ENCODE data around the gene SLC6A8. TPM values are rescaled to one million over a fixed set of nuclear protein-coding genes. Genes with fewer than 3 reads are reported as not detected.

SLC6A8 gene
- total RNA-seq, 1 experiment from 2014 or later, result 45.3 TPM

DNA sequence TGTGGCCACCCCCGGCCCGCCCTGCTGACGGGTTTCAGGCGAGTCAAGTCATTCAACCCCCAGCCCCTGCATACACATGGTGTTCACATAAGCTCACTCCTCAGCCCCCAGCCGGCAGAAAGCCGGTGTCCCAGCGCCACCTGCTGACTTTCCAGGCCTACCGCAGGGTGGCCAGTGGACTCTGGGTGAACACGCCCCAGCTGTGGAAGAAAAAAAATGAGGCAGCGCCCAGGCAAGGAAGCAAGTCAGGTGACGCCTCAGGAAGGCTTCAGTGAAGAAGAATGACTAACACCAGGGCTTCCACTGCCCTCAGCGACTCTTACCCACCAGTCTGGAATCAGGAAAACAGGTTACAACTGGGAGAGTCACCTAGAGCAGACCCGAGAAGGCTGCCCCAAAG, 20.7 kb downstream of the SLC6A8 start:
- Histone ChIP-seq H3K9ac (ENCODE audit: low read length) (no peak overlapping the region), H3K27ac (ENCODE audit: low read length) (peak overlapping the region; percentile 56), H2AFZ (ENCODE audit: low read length) (no peak overlapping the region), H3K4me1 (ENCODE audit: insufficient read depth, low read length) (peaks cover 9% of the 10 kb centered on the region; the same call in 1 of the 2 replicates), H3K4me3 (ENCODE audit: low read length) (no peak overlapping the region), H3K9me3 (ENCODE audit: low read length) (no peaks in the 10 kb centered on the region), H3K4me2 (ENCODE audit: low read length) (no peak overlapping the region), H3F3A (ENCODE audit: low read length, unreplicated experiment) (no peaks in the 10 kb centered on the region), H4K20me1 (ENCODE audit: low read length) (peaks cover 6% of the 10 kb centered on the region; the same call in 1 of the 2 replicates), H3K79me2 (ENCODE audit: low read length) (peaks cover 7% of the 10 kb centered on the region), H3K9me2 (replicated peaks; ENCODE audit: low read length) (no peaks in the 10 kb centered on the region), H3K27me3 (ENCODE audit: low read length) (no peaks in the 10 kb centered on the region), H3K36me3 (ENCODE audit: low read depth, low read length) (peaks cover 11% of the 10 kb centered on the region)
- peak; percentile 90 for DNase-seq
- ChIA-PET POLR2A (ENCODE audit: unreplicated experiment) (no interaction called here), CTCF (interaction anchor here (0.7 to 1.0 kb wide), 2 partner anchors 21 to 24 kb away, joined by 4 read pairs; partner anchors contain the start of gene SLC6A8)
- intact Hi-C loops (cut with micrococcal nuclease), result loop anchor here (2.0 kb wide), 1 partner anchor 14 kb away; no protein-coding TSS in a partner anchor
- no TSS peak for BruUV-seq (replicated peaks)
- peak; percentile 94 for ATAC-seq
- TF ChIP-seq EZH2 (IDR thresholded peaks at IDR 0.05; ENCODE audit: low read length, unreplicated experiment) (no peak), CTCF (conservative IDR thresholded peaks at IDR 0.05; ENCODE audit: low read depth, low read length) (peak; percentile 73)

GRCh38 chrX:153709726-153710674, 22.3 kb downstream of the SLC6A8 start:
- H3K4me1 ChIP-seq (ENCODE audit: insufficient read depth, low read length), result peaks cover 9% of the 10 kb centered on the region; the same call in 1 of the 2 replicates
- peaks cover 6% of the 10 kb centered on the region; the same call in 1 of the 2 replicates for H4K20me1 ChIP-seq (ENCODE audit: low read length)
- TF ChIP-seq EZH2 (IDR thresholded peaks at IDR 0.05; ENCODE audit: low read length, unreplicated experiment), result no peak
- TF ChIP-seq EZH2phosphoT487 (IDR thresholded peaks at IDR 0.05; ENCODE audit: borderline replicate concordance, low read length), result no peak
- TF ChIP-seq CTCF (conservative IDR thresholded peaks at IDR 0.05; ENCODE audit: low read depth, low read length), result no peak
- H2AFZ ChIP-seq (ENCODE audit: low read length), result no peak overlapping the region
- BruUV-seq (replicated peaks), result no TSS peak
- H3K4me2 ChIP-seq (ENCODE audit: low read length), result no peak overlapping the region
- H3K9me2 ChIP-seq (replicated peaks; ENCODE audit: low read length), result no peaks in the 10 kb centered on the region
- H3K9me3 ChIP-seq (ENCODE audit: low read length), result no peaks in the 10 kb centered on the region
- H3K9ac ChIP-seq (ENCODE audit: low read length), result no peak overlapping the region
- CTCF ChIA-PET, result no interaction called here
- H3K4me3 ChIP-seq (ENCODE audit: low read length), result no peak overlapping the region
- no peak for ATAC-seq
- POLR2A ChIA-PET (ENCODE audit: unreplicated experiment), result interaction anchor here (0.6 kb wide), 1 partner anchor 33 kb away, joined by 3 read pairs; no protein-coding TSS in a partner anchor
- no peak for DNase-seq
- no peaks in the 10 kb centered on the region for H3F3A ChIP-seq (ENCODE audit: low read length, unreplicated experiment)
- H3K79me2 ChIP-seq (ENCODE audit: low read length), result peaks cover 7% of the 10 kb centered on the region
- H3K27ac ChIP-seq (ENCODE audit: low read length), result no peak overlapping the region
- peaks cover 14% of the 10 kb centered on the region for H3K36me3 ChIP-seq (ENCODE audit: low read depth, low read length)
- intact Hi-C loops (cut with micrococcal nuclease), result loop anchor here (2.0 kb wide), 1 partner anchor 13 kb away; no protein-coding TSS in a partner anchor
- no peaks in the 10 kb centered on the region for H3K27me3 ChIP-seq (ENCODE audit: low read length)
